HepG2 (cell line): ENCODE data around the gene PLBD2. TPM values are rescaled to one million over a fixed set of nuclear protein-coding genes. Genes with fewer than 3 reads are reported as not detected.

Experiments used
- HDAC2 ChIP-seq: sonication (generic); formaldehyde crosslinking; IDR thresholded peaks from 2 replicates; pipeline ENCODE4 v1.4.0; 2020; ENCODE audit warnings: missing genetic modification reagents
- KIAA2018 ChIP-seq: sonication (generic); formaldehyde crosslinking; IDR thresholded peaks from 2 replicates; pipeline ENCODE4 v1.5.0; 2020; ENCODE audit warnings: mild to moderate bottlenecking, missing genetic modification reagents, borderline replicate concordance
- MATR3 ChIP-seq: sonication (generic); formaldehyde crosslinking; IDR thresholded peaks from 2 replicates; pipeline ENCODE4 v1.4.0; 2020; ENCODE audit warnings: missing genetic modification reagents
- MLLT10 ChIP-seq: sonication (generic); formaldehyde crosslinking; IDR thresholded peaks from 2 replicates; pipeline ENCODE4 v1.4.0; 2020; ENCODE audit warnings: missing genetic modification reagents
- NKX3-1 ChIP-seq: sonication (generic); formaldehyde crosslinking; IDR thresholded peaks from 2 replicates; pipeline ENCODE4 v1.5.0; 2020; ENCODE audit warnings: missing genetic modification reagents
- ZBTB33 ChIP-seq: sonication (generic); formaldehyde crosslinking; IDR thresholded peaks from 2 replicates; pipeline ENCODE4 v1.4.0; 2020; ENCODE audit warnings: missing genetic modification reagents
- ZNF101 ChIP-seq: sonication (generic); formaldehyde crosslinking; IDR thresholded peaks from 2 replicates; pipeline ENCODE4 v1.4.0; 2020; ENCODE audit warnings: mild to moderate bottlenecking, low read depth, missing genetic modification reagents, borderline replicate concordance
- ZNF407 ChIP-seq: sonication (generic); formaldehyde crosslinking; IDR thresholded peaks from one replicate; pipeline ENCODE4 v1.5.1; 2020; ENCODE audit warnings: mild to moderate bottlenecking, missing genetic modification reagents; ENCODE audit errors: not compliant biosample characterization
- ZNF577 ChIP-seq: sonication (generic); formaldehyde crosslinking; IDR thresholded peaks from 2 replicates; pipeline ENCODE4 v1.4.0; 2020; ENCODE audit warnings: mild to moderate bottlenecking, low read depth, missing genetic modification reagents, borderline replicate concordance
- ZNF878 ChIP-seq: sonication (generic); formaldehyde crosslinking; IDR thresholded peaks from 2 replicates; pipeline ENCODE4 v1.8.1; 2023; ENCODE audit warnings: mild to moderate bottlenecking, missing genetic modification reagents, moderate library complexity
- polyA plus RNA-seq, 8 experiments: library from polyadenylated mRNA; depleted of rRNA in 3 of 8; stranded (reverse) in 7 of 8; unstranded in 1 of 8; fragments of >200 nt; fragmentation: Illumina TruSeq in 4 of 8; extraction: Trizol in 4 of 8; gene quantifications; 2 replicates each; pipeline versions ENCODE4 v1.2.1 to v1.2.3, GENCODE V29; 2011 to 2016; ENCODE audit warnings: low read depth in 4 of 8, missing spikeins in 1 of 8, mixed read lengths in 1 of 8; ENCODE audit not compliant: insufficient read depth in 1 of 8
- total RNA-seq, 5 experiments: library from RNA; depleted of rRNA; stranded (reverse); fragments of >200 nt; fragmentation: Illumina TruSeq; extraction: Trizol; gene quantifications; 2 replicates each; pipeline ENCODE4 v1.2.3, GENCODE V29; 2016; ENCODE audit warnings: low read depth in 1 of 5

The PLBD2 gene
- total and polyA plus RNA-seq, 2 of the 13 experiments (the other 11 are each of a cell fraction or from before 2014, with no cell fraction given): 6.7 to 8.5 TPM

- no peak for TF ChIP-seq KIAA2018 (CRISPR knock-in tag)
- TF ChIP-seq NKX3-1 (CRISPR knock-in tag): no peak
- TF ChIP-seq ZBTB33 (CRISPR knock-in tag): no peak
- no peak for TF ChIP-seq MATR3
- no peak for TF ChIP-seq ZNF101 (CRISPR knock-in tag)
- TF ChIP-seq ZNF878 (CRISPR knock-in tag): no peak
- no peak for TF ChIP-seq ZNF577 (CRISPR knock-in tag)
- TF ChIP-seq HDAC2 (CRISPR knock-in tag): peak; percentile 52; the same call in 1 of the 2 replicates
- TF ChIP-seq ZNF407 (CRISPR knock-in tag): no peak
- no peak for TF ChIP-seq MLLT10 (CRISPR knock-in tag)
These were observed at the start of gene PLBD2 (continued) for GRCh38 chr12:113358381-113359132.
